IgD-negative memory B cell (primary cell): ENCODE data around the gene STK26. TPM values are rescaled to one million over a fixed set of nuclear protein-coding genes. Genes with fewer than 3 reads are reported as not detected.
A peak's percentile ranks its signal among the peaks of the same experiment; 100 is the strongest.

Experiments used
- H3K27ac Mint-ChIP-seq, 3 donors: one replicate each; pipeline ENCODE4 v1.8.0; 2020 to 2022; ENCODE audit warnings: mild to moderate bottlenecking in 3 of 3, mixed read lengths in 3 of 3, moderate library complexity in 1 of 3
- H3K27me3 Mint-ChIP-seq: one replicate; pipeline ENCODE4 v1.8.0; 2021; ENCODE audit warnings: mixed read lengths
- H3K36me3 Mint-ChIP-seq: one replicate; pipeline ENCODE4 v1.8.0; 2020; ENCODE audit warnings: mild to moderate bottlenecking, mixed read lengths
- H3K4me1 Mint-ChIP-seq, 3 donors: one replicate each; pipeline ENCODE4 v1.8.0; 2020 to 2022; ENCODE audit warnings: mixed read lengths in 3 of 3, mild to moderate bottlenecking in 1 of 3
- H3K4me3 Mint-ChIP-seq, 4 donors: one replicate each; pipeline ENCODE4 v1.8.0; 2020 to 2022; ENCODE audit warnings: mild to moderate bottlenecking in 4 of 4, mixed read lengths in 4 of 4, moderate library complexity in 3 of 4
- H3K9me3 Mint-ChIP-seq, 3 donors: one replicate each; pipeline ENCODE4 v1.8.0; 2020 to 2021; ENCODE audit warnings: mixed read lengths in 3 of 3, mild to moderate bottlenecking in 1 of 3
- polyA plus RNA-seq: library from polyadenylated mRNA; unstranded; fragments of 300-500 nt; fragmentation: Illumina TruSeq; gene quantifications from one replicate; pipeline ENCODE4 v1.2.3, GENCODE V29; 2021

The STK26 gene
- polyA plus RNA-seq, 1 donor from 2014 or later = 36.2 TPM

DNA sequence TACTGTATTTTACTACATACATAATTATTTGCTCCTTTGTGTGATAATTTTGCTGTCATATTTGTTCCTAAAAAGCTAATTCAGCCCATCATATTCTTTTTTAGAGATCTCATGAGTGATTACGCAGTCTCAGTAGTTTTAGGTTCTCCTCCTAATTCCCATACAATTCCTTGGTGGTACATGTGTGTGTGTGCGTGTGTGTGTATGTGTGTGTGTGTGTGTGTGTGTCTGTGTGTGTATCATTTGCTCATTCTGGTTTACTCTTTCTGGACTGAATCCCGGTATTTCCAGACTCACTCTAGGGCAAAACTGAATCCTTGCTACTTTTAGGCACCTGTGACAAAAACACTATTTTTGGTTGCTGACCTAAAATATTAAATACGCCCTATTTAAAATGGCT, 34.9 kb downstream of the STK26 start:
- no peaks in the 10 kb centered on the region for H3K9me3 Mint-ChIP-seq
- no peak overlapping the region for H3K4me3 Mint-ChIP-seq
- H3K27me3 Mint-ChIP-seq = peaks cover 1% of the 10 kb centered on the region
- no peak overlapping the region for H3K27ac Mint-ChIP-seq
- H3K4me1 Mint-ChIP-seq = peaks cover 6 to 18% (median 14%) of the 10 kb centered on the region in 3 donors
- H3K36me3 Mint-ChIP-seq = no peaks in the 10 kb centered on the region

DNA sequence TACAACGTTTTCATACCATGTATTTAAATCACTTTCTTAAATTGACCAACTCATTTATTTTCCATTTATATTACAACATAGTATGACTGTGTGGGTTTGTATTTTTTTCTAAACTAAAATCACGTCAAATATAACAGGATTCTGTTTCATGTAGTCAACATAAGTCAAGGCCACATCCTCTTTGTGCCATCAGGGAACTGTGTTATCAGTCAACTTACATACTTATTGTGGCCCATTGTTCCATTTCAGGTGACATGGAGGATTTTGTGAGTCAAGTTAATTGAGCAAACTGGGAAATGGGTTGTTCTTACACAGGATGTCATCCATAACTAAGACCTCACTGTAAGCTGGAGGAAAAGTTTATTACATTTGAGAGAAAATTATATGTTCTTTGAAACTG, 35.9 kb downstream of the STK26 start:
- Mint-ChIP-seq H3K27ac (no peak overlapping the region), H3K27me3 (peaks cover under 1% of the 10 kb centered on the region), H3K9me3 (no peaks in the 10 kb centered on the region), H3K4me1 (peaks cover 6 to 14% (median 11%) of the 10 kb centered on the region in 3 donors), H3K36me3 (no peaks in the 10 kb centered on the region), H3K4me3 (no peak overlapping the region)

DNA sequence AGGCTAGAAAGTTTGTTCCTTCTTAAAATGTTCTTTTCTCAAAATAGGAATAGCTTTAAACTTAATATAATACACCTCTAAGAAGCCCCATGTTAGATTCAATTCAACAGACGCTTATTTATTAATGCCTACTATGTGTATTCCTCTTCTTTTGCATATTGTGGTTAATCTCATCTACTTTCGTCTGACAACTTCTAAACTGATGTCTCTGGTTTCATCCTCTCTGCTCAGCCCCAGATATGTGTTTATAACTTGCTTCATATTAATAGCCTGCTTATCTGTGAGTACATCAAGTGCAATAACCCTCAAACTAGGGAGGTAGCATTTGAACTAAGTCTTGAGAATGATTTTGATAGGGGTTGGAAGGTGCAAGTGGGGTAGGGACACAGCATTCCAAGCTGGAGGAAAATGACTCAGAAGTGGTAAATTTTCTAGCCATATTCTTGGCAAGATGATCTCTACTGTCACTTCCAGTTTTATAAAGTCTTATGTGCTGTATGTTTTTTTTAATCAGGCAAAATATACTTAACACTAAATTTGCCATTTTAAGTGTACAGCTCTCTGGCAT, 37.0 kb downstream of the STK26 start:
- no peaks in the 10 kb centered on the region for H3K27me3 Mint-ChIP-seq
- H3K9me3 Mint-ChIP-seq = no peaks in the 10 kb centered on the region
- H3K36me3 Mint-ChIP-seq = no peaks in the 10 kb centered on the region
- H3K4me1 Mint-ChIP-seq = peaks cover 6 to 14% (median 11%) of the 10 kb centered on the region in 3 donors
- H3K4me3 Mint-ChIP-seq = no peak overlapping the region
- H3K27ac Mint-ChIP-seq = no peak overlapping the region

DNA sequence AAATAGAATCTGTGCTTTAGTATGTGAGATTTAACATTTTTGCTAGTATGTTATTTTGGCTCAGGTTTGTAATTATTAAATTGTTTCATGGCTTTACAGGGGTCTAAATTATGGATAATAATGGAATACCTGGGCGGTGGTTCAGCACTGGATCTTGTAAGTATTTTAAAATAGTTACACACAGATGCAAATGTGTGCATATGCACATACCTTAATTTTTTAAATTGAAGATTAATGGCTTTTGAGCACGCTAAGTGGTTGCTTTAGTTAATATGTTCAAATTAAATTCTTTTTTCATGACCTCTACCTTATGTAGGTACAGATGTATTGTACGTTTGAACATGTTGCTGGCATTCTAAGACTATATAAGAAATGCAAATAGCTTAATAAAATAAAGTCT, 40.2 kb downstream of the STK26 start:
- Mint-ChIP-seq H3K4me3 (no peak overlapping the region), H3K36me3 (no peaks in the 10 kb centered on the region), H3K9me3 (no peaks in the 10 kb centered on the region), H3K27me3 (no peaks in the 10 kb centered on the region), H3K4me1 (peaks cover 6 to 12% (median 11%) of the 10 kb centered on the region in 3 donors), H3K27ac (no peak overlapping the region)

DNA sequence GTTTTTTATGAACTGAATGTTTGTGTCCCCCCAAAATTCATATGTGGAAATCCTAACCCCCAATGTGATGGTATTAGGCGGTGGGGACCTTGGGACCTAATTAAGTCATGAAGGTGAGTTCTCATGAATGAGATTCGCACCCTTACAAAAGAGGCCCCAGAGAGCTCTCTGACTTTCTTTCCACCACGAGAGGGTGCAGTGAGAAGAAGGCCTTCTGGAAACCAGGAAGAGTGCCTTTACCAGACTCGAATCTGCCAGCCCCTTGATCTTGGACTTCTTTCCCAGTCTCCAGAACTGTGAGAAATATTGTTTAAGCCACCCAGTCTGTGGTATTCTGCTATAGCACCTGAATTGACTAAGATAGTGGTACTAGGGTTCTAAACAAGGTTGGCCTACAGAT, 40.8 kb downstream of the STK26 start:
- H3K9me3 Mint-ChIP-seq = no peaks in the 10 kb centered on the region
- no peaks in the 10 kb centered on the region for H3K36me3 Mint-ChIP-seq
- H3K4me3 Mint-ChIP-seq = no peak overlapping the region
- H3K27me3 Mint-ChIP-seq = no peaks in the 10 kb centered on the region
- no peak overlapping the region for H3K27ac Mint-ChIP-seq
- peaks cover 5 to 12% (median 11%) of the 10 kb centered on the region in 3 donors for H3K4me1 Mint-ChIP-seq

DNA sequence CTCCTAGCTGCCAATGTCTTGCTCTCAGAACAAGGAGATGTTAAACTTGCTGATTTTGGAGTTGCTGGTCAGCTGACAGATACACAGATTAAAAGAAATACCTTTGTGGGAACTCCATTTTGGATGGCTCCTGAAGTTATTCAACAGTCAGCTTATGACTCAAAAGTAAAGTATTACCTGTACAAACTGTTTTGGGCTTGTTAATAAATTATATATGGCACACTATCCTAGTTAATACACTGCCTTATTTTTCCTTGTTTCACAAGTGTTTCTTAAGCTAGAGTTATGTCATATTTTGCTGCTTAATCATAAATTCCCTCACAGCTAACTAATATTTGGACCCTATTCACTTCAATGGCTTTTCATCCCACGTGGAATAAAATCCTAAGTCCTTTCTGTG, 45.3 kb downstream of the STK26 start:
- Mint-ChIP-seq H3K4me3 (no peak overlapping the region), H3K27me3 (peaks cover 2% of the 10 kb centered on the region), H3K27ac (no peak overlapping the region), H3K4me1 (no peaks in the 10 kb centered on the region), H3K36me3 (no peaks in the 10 kb centered on the region), H3K9me3 (no peaks in the 10 kb centered on the region)

DNA sequence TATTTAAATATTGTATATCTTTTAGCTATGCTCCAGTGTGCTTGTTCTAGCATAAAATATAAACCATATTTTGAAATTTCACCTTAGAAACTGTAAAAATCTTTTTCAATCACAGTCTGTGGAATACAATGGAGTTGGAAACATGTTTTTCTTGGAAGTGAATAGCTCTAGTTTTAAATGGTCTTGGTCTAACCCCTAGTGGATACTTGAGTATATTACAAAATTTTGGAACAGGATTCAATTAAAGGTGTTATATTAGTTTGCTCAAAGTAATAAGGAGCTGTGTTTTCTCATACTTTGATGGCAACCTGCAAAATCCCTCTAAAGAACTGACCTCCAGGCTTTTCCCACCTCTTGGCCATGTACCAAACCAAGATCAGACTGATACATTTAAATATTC, 48.2 kb downstream of the STK26 start:
- no peak overlapping the region for H3K4me3 Mint-ChIP-seq
- H3K27ac Mint-ChIP-seq = no peak overlapping the region
- no peaks in the 10 kb centered on the region for H3K36me3 Mint-ChIP-seq
- no peaks in the 10 kb centered on the region for H3K4me1 Mint-ChIP-seq
- no peaks in the 10 kb centered on the region for H3K9me3 Mint-ChIP-seq
- peaks cover 2% of the 10 kb centered on the region for H3K27me3 Mint-ChIP-seq

DNA sequence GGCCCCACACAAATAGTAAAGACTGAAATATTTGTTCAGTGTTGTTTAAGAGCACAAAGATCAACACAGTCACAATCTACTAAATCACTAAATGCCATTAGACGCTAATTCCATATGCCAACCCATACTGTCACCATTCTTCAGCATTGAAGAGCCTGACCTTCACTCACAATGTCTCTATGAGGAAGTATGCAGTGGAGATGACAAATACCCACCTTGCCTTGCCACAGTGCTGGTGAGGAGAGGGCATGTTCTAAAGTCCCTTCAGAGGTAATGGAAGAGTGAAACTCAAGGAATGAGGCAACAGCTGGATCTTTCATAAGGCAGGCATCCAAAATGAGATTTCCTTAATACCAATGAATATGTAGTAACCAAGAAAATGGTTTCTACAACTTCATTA, 54.3 kb downstream of the STK26 start:
- Mint-ChIP-seq H3K9me3 (no peaks in the 10 kb centered on the region), H3K4me3 (peak overlapping the region in 1 of 4 donors; percentile 23), H3K27ac (no peak overlapping the region)

DNA sequence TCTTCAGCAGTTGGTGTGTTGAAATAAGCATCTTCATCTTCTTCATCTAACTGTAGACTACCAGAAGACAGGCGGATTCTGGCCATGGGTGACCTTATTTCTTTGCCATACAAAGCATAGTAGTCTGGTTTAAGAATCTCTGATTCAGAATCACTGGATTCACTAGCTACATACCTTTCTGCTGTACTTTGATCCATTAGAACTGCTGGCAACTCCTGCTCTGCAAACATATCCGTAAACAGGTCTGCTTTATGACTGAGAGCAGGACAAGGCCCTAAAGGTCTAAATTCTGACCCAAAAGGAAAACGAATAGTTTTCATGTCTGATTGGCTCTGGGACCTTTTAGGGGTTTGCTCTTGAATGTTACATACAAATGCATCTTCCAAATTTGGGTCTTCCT, 54.8 kb downstream of the STK26 start:
- Mint-ChIP-seq H3K27me3 (peaks cover 1% of the 10 kb centered on the region), H3K4me1 (no peaks in the 10 kb centered on the region), H3K9me3 (no peaks in the 10 kb centered on the region), H3K36me3 (no peaks in the 10 kb centered on the region), H3K4me3 (no peak overlapping the region), H3K27ac (no peak overlapping the region)

More for the DNA sequence above, 54.3 kb downstream of the STK26 start:
- Mint-ChIP-seq H3K27me3 (peaks cover 1% of the 10 kb centered on the region), H3K4me1 (no peaks in the 10 kb centered on the region), H3K36me3 (no peaks in the 10 kb centered on the region)

DNA sequence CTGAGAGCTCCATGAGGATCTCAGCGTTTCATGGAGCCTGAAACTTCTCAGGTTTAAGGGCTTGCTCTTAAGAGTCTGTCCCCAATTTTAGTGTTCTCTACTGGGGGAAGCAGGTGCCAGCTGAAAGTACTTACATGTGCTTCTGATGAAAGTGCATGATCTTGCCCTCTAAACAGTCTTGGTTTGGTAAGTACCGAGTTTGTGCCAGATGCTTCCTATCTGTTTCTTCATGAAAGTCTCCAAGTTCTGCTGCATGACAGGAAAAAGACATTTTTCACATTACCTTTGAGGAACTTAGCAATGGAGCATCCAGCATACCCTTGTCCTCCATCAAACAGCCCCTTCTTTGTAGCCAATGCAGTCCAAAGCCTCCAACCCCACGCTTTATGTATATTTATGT, 62.7 kb downstream of the STK26 start:
- H3K27me3 Mint-ChIP-seq = peaks cover 10% of the 10 kb centered on the region
- no peak overlapping the region for H3K27ac Mint-ChIP-seq
- H3K36me3 Mint-ChIP-seq = peaks cover 3% of the 10 kb centered on the region
- H3K9me3 Mint-ChIP-seq = no peaks in the 10 kb centered on the region
- H3K4me1 Mint-ChIP-seq = peaks cover 0 to 1% (median 0%) of the 10 kb centered on the region in 3 donors
- H3K4me3 Mint-ChIP-seq = no peak overlapping the region

DNA sequence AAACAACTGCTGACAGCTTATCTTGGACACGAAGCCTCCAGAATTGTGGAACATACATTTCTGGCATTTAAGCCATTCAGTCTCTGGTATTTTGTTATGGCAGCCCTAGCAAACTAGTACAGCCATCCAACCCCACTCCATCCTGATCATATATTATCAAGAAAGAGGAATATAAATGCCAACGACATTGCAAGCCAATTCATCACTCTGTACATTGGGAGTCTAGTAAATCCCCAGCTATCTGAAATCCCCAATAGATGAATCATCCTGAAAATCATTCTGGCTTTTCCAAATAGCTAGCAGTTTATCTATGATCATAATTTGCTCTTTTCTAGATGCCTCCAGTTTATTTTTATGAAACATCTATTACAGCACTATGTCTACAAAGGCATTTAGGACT, 63.6 kb downstream of the STK26 start:
- Mint-ChIP-seq H3K4me3 (no peak overlapping the region), H3K27ac (no peak overlapping the region), H3K9me3 (no peaks in the 10 kb centered on the region), H3K36me3 (peaks cover 3% of the 10 kb centered on the region), H3K27me3 (peaks cover 13% of the 10 kb centered on the region), H3K4me1 (peaks cover 0 to 3% (median 0%) of the 10 kb centered on the region in 3 donors)

DNA sequence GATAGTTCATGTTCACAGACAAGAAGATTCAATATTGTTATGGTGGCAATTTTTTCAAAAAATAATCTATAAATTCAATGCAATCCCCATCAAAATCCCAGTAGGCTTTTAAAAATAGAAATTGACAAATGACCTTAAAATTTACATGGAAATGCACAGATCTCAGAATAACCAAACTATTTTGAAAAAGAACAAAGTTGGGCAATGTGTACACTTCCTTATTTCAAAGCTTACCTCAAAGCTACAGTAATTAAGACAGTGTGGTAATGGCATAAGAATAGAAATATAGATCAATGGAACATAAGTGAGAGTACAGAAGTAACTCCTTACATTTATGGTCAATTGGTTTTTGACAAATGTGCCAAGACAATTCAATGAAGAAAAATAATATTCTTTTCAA, 65.8 kb downstream of the STK26 start:
- Mint-ChIP-seq H3K27ac (no peak overlapping the region), H3K9me3 (no peaks in the 10 kb centered on the region), H3K4me1 (peaks cover 0 to 3% (median 0%) of the 10 kb centered on the region in 3 donors), H3K27me3 (peaks cover 9% of the 10 kb centered on the region), H3K36me3 (peaks cover 3% of the 10 kb centered on the region), H3K4me3 (no peak overlapping the region)

DNA sequence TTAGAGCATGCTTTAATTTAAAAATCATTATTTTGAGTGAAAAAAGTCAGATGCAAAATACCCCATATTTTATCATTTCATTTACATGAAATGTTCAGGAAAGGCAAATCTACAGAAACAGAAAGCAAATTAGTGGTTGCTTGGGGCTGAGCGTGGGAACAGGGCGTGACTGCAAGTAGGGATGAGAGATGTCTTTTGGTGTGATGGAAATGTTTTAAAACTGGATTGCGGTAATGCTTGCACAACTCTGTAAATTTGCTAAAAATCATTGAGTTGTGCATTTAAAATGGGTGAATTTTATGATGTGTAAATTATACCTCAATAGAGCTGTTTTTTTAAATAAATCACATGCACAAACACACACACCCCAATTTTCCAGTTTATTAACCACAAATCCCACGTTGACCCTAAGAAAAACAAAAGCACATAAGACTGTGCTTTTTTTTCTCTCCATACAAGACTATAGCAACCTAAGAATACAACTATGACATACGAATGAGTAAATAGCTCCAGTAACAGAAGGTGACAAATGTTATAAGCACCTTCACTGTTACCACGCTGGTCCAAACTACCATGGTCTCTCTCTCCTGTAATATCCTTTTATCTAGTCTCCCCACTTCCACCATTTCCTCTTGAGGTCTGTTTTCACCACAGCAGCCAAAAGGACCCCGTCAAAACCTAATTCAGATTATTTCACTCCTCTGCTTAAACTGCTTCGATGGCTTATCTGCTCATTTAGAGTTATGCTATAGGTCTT, 67.5 kb downstream of the STK26 start:
- no peaks in the 10 kb centered on the region for H3K9me3 Mint-ChIP-seq
- H3K27me3 Mint-ChIP-seq = peaks cover 4% of the 10 kb centered on the region
- no peak overlapping the region for H3K4me3 Mint-ChIP-seq
- H3K27ac Mint-ChIP-seq = no peak overlapping the region
- no peaks in the 10 kb centered on the region for H3K36me3 Mint-ChIP-seq
- H3K4me1 Mint-ChIP-seq = peaks cover 0 to 3% (median 0%) of the 10 kb centered on the region in 3 donors

DNA sequence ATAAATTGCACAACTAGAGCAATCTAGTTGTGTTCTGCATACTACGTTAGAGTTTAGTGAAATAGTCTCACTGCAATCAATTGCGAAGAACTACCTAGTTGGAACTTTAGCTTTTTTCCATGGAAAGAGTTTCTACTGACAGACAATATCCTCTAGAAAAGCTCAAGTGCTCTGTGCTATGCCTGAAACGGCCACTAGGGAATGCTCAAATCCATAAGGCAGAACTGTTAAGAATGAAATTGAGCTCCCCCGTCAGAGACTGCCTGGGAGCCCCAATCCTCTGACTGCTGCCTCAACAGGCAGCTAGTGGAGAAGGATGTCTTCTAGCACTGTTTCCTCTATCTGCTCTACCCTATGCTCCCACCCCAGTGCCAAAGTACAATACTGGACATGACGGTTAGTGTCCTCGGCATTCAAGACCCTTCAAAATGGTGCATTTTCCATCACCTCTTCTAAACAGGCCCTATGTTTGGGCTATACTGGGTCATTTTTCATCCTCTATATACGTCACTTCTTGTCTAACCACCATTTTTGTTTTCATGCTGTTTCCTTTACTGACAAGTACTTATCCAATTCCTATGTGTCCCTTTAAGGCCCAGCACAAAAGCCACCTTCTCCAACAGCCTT, 69.5 kb downstream of the STK26 start:
- Mint-ChIP-seq H3K27ac (no peak overlapping the region), H3K9me3 (no peaks in the 10 kb centered on the region), H3K4me3 (no peak overlapping the region), H3K4me1 (peaks cover 0 to 3% (median 0%) of the 10 kb centered on the region in 3 donors), H3K27me3 (peaks cover 12% of the 10 kb centered on the region), H3K36me3 (no peaks in the 10 kb centered on the region)

DNA sequence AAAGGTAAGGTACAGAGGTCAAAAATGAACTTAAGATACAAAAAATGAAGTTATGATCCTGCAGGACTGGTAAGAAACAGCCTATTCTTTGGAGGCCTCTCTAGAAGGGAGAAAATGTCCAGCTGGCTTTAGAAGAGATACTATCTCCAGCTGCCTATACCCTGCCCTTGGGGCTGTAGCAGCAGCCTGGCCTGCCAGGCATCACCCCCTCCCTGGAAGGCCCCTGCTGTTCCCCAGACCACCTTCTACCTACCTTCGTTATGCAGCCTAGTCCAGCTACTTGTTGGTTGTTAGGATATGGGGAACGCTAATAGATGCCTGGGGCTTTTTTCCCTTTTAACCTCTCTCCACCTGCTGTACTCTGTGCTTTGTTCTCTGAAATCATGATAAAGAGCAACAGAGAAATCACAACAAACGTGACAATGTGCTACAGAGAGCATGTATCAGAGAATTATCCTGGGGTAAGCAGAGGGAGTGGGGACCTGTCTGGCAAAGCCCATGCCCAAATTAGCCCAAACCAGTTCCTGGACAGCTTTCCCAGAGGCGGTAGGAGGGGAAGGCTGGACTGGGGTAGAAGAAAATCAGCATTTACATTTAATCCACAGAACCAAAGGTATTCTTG, 70.2 kb downstream of the STK26 start:
- H3K9me3 Mint-ChIP-seq = no peaks in the 10 kb centered on the region
- no peaks in the 10 kb centered on the region for H3K36me3 Mint-ChIP-seq
- H3K27ac Mint-ChIP-seq = no peak overlapping the region
- peaks cover 0 to 3% (median 0%) of the 10 kb centered on the region in 3 donors for H3K4me1 Mint-ChIP-seq
- peaks cover 14% of the 10 kb centered on the region for H3K27me3 Mint-ChIP-seq
- no peak overlapping the region for H3K4me3 Mint-ChIP-seq
